Epithelial cell of proximal tubule (primary cell): ENCODE data around the gene WFDC10B. TPM values are rescaled to one million over a fixed set of nuclear protein-coding genes. Genes with fewer than 3 reads are reported as not detected.
"Not testable (repeated sequence)": the region's sequence is repeated elsewhere in the genome, so short reads cannot be mapped to it uniquely, and the experiment has no call there.

Experiments used
- DNase-seq: peaks from one replicate; pipeline ENCODE4 v3.0.0-alpha.2; 2011; ENCODE audit warnings: low read depth
- H3K4me3 ChIP-seq: 2 replicates; pipeline ENCODE4 v1.5.1; 2011; ENCODE audit warnings: low read depth, mild to moderate bottlenecking, low read length
- total RNA-seq: library from RNA; depleted of rRNA; stranded (reverse); fragments of >200 nt; gene quantifications from 2 replicates; pipeline ENCODE4 v1.2.3, GENCODE V29; 2015
- TF ChIP-seq, protein P1 (sequence below): conservative IDR thresholded peaks from 2 replicates; pipeline ENCODE4 v1.5.1; 2012; ENCODE audit warnings: low read depth, mild to moderate bottlenecking, low read length

WFDC10B gene
- total RNA-seq, 1 donor from 2014 or later: not detected

DNA sequence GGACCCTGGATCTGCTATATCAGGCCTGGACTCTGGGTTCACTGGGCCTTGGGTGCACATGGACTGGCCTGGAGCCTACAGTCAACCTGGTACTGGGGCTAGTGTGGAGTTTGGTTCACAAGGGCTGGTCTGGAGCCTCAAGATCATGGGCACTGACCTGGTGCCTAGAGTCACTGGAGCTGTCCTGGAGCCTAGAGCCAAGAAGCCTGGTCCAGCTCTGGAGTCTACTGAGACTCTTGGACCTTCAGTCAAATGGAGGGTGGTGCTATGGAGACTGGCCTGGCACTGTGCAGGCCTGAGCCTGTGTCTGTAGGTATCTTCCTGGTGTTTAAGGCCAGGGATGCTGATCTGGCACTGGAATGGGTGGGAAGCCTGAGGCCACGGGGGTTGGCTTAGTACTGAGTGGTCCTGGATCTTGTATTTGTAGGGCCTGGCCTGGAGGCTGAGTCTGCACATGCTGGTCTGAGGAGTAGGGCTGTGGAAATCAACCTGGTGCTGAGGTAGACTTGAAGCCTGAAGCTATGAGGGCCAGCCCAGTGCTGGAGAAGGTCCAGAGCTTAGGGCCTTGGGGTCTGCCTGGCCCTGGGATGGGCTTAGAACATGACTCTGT is 57.3 kb downstream of the WFDC10B start:
- TF ChIP-seq, protein P1, sequence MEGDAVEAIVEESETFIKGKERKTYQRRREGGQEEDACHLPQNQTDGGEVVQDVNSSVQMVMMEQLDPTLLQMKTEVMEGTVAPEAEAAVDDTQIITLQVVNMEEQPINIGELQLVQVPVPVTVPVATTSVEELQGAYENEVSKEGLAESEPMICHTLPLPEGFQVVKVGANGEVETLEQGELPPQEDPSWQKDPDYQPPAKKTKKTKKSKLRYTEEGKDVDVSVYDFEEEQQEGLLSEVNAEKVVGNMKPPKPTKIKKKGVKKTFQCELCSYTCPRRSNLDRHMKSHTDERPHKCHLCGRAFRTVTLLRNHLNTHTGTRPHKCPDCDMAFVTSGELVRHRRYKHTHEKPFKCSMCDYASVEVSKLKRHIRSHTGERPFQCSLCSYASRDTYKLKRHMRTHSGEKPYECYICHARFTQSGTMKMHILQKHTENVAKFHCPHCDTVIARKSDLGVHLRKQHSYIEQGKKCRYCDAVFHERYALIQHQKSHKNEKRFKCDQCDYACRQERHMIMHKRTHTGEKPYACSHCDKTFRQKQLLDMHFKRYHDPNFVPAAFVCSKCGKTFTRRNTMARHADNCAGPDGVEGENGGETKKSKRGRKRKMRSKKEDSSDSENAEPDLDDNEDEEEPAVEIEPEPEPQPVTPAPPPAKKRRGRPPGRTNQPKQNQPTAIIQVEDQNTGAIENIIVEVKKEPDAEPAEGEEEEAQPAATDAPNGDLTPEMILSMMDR: no peak
- no peak for DNase-seq

GRCh38 chr20:45646875-45647274 is 57.9 kb downstream of the WFDC10B start:
- H3K4me3 ChIP-seq: no peak overlapping the region
- TF ChIP-seq, protein P1: no peak
- DNase-seq: no peak

More for the DNA sequence above, 57.3 kb downstream of the WFDC10B start:
- H3K4me3 ChIP-seq: no peak overlapping the region

DNA sequence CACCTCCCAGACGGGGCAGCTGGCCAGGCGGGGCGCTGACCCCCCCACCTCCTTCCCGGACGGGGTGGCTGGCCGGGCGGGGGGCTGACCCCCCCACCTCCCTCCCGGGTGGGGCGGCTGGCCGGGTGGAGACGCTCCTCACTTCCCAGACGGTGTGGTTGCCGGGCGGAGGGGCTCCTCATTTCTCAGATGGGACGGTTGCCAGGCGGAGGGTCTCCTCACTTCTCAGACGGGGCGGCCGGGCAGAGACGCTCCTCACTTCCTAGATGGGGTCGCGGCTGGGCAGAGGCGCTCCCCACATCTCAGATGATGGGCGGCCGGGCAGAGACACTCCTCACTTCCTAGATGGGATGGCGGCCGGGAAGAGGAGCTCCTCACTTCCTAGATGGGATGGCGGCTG is 59.0 kb downstream of the WFDC10B start:
- DNase-seq, H3K4me3 ChIP-seq: not testable (repeated sequence)

GRCh38 chr20:45641076-45641475 is 63.7 kb downstream of the WFDC10B start:
- not testable (repeated sequence) for DNase-seq, H3K4me3 ChIP-seq

DNA sequence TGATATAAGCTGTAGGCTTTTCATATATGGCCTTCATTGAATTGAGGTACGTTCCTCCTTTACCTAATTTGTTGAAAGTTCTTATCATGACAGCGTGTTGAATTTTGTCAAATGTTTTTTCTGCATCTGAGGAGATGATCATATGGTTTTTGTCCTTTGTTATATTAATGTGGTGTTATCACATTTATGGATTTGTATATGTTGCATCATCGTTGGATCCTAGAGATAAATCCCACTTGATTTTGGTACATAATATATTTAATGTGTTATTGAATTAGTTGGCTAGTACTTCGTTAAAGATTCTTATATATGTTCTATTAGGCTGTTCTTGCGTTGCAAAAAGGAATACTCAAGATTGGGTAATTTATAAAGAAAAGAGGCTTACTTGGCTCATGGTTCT is 65.1 kb downstream of the WFDC10B start:
- no peak for DNase-seq
- no peak overlapping the region for H3K4me3 ChIP-seq
- TF ChIP-seq, protein P1: no peak

DNA sequence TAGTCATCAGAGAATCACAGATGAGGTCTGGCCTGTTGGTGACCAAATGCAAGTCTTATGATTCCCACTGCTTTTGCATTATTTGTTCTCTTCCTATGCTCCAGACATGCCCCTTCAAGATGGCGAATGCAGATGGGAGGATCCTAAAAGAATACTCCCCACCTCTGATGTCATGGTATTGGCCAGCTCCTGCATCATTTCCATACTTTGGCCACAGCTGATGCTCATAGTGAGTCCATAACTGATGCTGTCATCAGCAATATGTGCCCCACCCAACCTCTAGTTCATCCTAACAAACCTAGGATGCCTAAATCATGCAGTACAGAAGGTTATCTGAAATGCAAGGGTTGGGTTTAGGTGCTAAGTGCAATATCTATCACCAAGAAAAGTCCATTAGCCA is 68.3 kb downstream of the WFDC10B start:
- H3K4me3 ChIP-seq: no peak overlapping the region
- no peak for DNase-seq
- TF ChIP-seq, protein P1: no peak

Other genes with a start within 250 kb of the WFDC10B start
- gene WFDC2, start 235.3 kb downstream of the WFDC10B start, total RNA-seq: 14.7 and 53.3 TPM in 2 replicates
- gene SPINT3, start 189.4 kb downstream of the WFDC10B start, total RNA-seq: not detected in 2 replicates
- gene WFDC6, start 165.5 kb downstream of the WFDC10B start, total RNA-seq: not detected in 2 replicates
- gene EPPIN, start 157.6 kb downstream of the WFDC10B start, total RNA-seq: not detected in 2 replicates
- gene WFDC8, start 125.7 kb downstream of the WFDC10B start, total RNA-seq: not detected in 2 replicates
- not detected in 2 replicates for gene WFDC10A, start 75.3 kb downstream of the WFDC10B start, total RNA-seq
- not detected in 2 replicates for gene WFDC9, start 73.7 kb downstream of the WFDC10B start, total RNA-seq
- gene WFDC11, start 34.8 kb downstream of the WFDC10B start, total RNA-seq: not detected in 2 replicates
- gene WFDC13, start 3.0 kb downstream of the WFDC10B start, total RNA-seq: not detected in 2 replicates
- gene SPINT4, start 17.3 kb upstream of the WFDC10B start, total RNA-seq: not detected in 2 replicates
- 0.43 and 0.69 TPM in 2 replicates for gene WFDC3, start 86.9 kb upstream of the WFDC10B start, total RNA-seq
- gene DNTTIP1, start 86.9 kb upstream of the WFDC10B start, total RNA-seq: 23.1 and 34.7 TPM in 2 replicates
- 345 and 447 TPM in 2 replicates for gene UBE2C, start 107.6 kb upstream of the WFDC10B start, total RNA-seq
- not detected in 2 replicates for gene TNNC2, start 122.3 kb upstream of the WFDC10B start, total RNA-seq
- gene SNX21, start 128.8 kb upstream of the WFDC10B start, total RNA-seq: 20.1 and 29.0 TPM in 2 replicates
- 29.1 and 33.0 TPM in 2 replicates for gene ACOT8, start 152.4 kb upstream of the WFDC10B start, total RNA-seq
- gene ZSWIM3, start 152.6 kb upstream of the WFDC10B start, total RNA-seq: 1.2 and 3.0 TPM in 2 replicates
- 7.3 and 14.2 TPM in 2 replicates for gene ZSWIM1, start 176.2 kb upstream of the WFDC10B start, total RNA-seq
- 0.87 TPM in 1 of 2 replicates, not detected in the other for gene SPATA25, start 182.6 kb upstream of the WFDC10B start, total RNA-seq
- gene NEURL2, start 186.2 kb upstream of the WFDC10B start, total RNA-seq: 3.2 and 6.9 TPM in 2 replicates
- gene CTSA, start 186.3 kb upstream of the WFDC10B start, total RNA-seq: 42.7 and 62.5 TPM in 2 replicates
- 20.9 and 38.5 TPM in 2 replicates for gene PLTP, start 207.1 kb upstream of the WFDC10B start, total RNA-seq
- 17.9 and 18.3 TPM in 2 replicates for gene PCIF1, start 229.7 kb upstream of the WFDC10B start, total RNA-seq